C4-2B (cell line): ENCODE measurements around the gene SLC6A12.

Source experiments
- H3K27ac ChIP-seq: fragments of 450-650 bp; 2 replicates; pipeline ENCODE4 v1.5.1; 2017
- ZFX ChIP-seq: fragments of 450-650 bp; IDR thresholded peaks from 2 replicates; pipeline ENCODE4 v1.6.1; 2017
- TF ChIP-seq, protein P1 (sequence below): fragments of 450-650 bp; conservative IDR thresholded peaks from 2 replicates; pipeline ENCODE4 v1.5.1; 2017; ENCODE audit warnings: mild to moderate bottlenecking

The SLC6A12 gene

GRCh38 chr12:254912-255311 is 41.0 kb upstream of the SLC6A12 start:
- TF ChIP-seq, protein P1, sequence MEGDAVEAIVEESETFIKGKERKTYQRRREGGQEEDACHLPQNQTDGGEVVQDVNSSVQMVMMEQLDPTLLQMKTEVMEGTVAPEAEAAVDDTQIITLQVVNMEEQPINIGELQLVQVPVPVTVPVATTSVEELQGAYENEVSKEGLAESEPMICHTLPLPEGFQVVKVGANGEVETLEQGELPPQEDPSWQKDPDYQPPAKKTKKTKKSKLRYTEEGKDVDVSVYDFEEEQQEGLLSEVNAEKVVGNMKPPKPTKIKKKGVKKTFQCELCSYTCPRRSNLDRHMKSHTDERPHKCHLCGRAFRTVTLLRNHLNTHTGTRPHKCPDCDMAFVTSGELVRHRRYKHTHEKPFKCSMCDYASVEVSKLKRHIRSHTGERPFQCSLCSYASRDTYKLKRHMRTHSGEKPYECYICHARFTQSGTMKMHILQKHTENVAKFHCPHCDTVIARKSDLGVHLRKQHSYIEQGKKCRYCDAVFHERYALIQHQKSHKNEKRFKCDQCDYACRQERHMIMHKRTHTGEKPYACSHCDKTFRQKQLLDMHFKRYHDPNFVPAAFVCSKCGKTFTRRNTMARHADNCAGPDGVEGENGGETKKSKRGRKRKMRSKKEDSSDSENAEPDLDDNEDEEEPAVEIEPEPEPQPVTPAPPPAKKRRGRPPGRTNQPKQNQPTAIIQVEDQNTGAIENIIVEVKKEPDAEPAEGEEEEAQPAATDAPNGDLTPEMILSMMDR: no peak
- no peak for TF ChIP-seq ZFX

GRCh38 chr12:254039-254438 is 40.1 kb upstream of the SLC6A12 start:
- H3K27ac ChIP-seq: no peak overlapping the region
- TF ChIP-seq, protein P1: no peak
- TF ChIP-seq ZFX: no peak

More at GRCh38 chr12:254912-255311, 41.0 kb upstream of the SLC6A12 start:
- H3K27ac ChIP-seq: no peak overlapping the region

DNA sequence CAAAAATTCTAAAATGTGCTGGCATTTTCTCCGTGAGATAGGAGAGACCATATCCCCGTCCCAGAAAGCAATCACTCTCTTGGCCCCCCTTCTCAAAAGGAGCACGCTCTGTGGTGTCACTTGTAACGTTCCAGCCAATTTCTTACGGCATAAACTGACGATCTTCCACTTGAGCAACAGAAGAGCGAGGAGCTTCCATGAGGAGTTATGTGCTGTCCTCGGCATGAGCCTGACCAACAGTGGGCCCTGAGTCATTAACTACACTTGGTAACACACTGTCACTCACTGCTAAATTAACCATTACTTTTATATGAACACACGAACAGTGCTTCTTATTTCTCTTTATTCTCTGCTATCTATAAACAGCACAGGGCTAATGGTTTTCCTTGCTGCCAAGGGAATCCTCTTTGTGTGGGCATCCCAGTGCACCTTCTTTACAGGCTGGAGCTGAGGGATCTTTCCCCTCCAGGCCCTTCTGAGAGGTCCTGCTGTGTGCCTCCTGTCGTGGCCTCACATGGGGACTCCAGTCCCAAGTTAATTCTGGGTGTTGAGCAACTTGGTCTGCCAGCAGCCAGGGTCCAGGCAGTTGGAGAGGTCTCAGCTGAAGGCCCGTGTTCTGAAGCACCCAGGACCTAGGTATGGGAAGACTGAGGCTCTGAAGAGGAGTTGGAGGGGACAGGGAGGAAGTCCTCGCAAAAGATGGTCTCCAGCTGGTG is 39.3 kb upstream of the SLC6A12 start:
- no peak overlapping the region for H3K27ac ChIP-seq
- no peak for TF ChIP-seq ZFX
- TF ChIP-seq, protein P1: no peak

DNA sequence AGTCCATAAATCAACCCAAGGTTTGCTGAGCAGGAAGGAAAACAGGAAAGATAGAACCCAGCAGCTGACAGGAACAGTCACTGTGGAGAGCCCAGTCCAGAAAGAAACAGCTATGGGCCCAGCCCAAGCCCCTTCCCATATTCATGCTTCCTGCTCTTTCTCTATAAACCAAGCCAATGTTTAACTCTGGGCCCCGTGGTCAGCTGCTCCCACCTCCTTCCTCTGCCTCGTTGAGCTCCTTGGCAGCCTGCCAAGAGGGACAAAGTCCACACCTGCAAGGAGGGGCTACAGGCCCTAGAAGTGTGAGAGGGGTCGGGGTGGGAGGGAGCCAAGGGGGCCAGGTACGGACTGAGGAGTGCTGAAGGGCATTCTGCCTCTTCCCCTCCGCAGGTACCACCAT is 38.7 kb upstream of the SLC6A12 start:
- TF ChIP-seq, protein P1: no peak
- TF ChIP-seq ZFX: no peak
- H3K27ac ChIP-seq: no peak overlapping the region

DNA sequence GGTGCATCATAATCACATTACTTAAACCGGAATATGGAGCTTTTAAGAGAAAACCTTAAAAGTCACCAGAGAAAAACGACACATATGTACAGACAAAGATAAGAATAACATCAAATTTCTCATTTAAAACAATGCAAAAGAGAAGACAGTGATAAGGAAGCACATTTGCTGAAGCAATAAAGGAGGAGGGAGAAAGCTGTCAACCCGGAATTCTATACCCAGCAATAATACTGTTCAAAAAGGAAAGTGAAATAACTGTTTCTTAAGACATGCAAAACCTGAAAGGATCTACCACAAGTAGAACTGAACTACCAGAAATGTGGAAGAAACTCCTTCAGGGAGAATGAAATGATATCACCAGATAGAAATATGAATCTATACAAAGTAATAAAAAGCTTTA is 33.3 kb upstream of the SLC6A12 start:
- no peak overlapping the region for H3K27ac ChIP-seq
- no peak for TF ChIP-seq ZFX
- TF ChIP-seq, protein P1: no peak

GRCh38 chr12:243381-243780 is 29.4 kb upstream of the SLC6A12 start:
- TF ChIP-seq ZFX: no peak
- TF ChIP-seq, protein P1: no peak
- H3K27ac ChIP-seq: no peak overlapping the region

DNA sequence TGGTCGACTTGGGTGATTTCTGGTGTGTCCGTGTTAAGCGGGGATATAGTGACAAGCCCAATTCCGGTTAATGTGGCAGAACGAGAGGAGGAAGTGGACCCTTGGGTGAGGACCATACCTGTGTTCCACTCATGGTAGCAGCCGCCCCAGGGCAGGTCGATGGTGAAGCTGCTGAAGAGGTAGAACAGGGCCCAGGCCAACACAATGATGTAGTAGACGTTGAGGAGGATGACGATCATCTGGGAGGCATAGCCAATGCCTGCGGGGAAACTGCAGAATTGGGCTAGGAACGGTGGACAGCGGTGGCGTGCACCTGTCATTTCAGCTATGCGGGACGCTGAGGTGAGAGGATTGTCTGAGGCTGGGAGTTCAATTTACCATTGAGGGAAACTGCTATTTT is 28.5 kb upstream of the SLC6A12 start:
- TF ChIP-seq, protein P1: no peak
- TF ChIP-seq ZFX: no peak
- no peak overlapping the region for H3K27ac ChIP-seq
